WI38 (cell line): Measurements from ENCODE around the gene PTOV1.

ENCODE experiments used
- H3K4me3 ChIP-seq: 2 replicates; pipeline ENCODE4 v1.5.1; 2011; ENCODE audit warnings: low read depth, mild to moderate bottlenecking, control low read depth, low read length
- CTCF ChIP-seq: IDR thresholded peaks from 2 replicates; pipeline ENCODE4 v1.5.1; 2012; ENCODE audit warnings: low read depth, mild to moderate bottlenecking, control low read depth, low read length

The PTOV1 gene

GRCh38 chr19:49881186-49881585, 30.2 kb downstream of the PTOV1 start:
- TF ChIP-seq CTCF: no peak
- no peak overlapping the region for H3K4me3 ChIP-seq

DNA sequence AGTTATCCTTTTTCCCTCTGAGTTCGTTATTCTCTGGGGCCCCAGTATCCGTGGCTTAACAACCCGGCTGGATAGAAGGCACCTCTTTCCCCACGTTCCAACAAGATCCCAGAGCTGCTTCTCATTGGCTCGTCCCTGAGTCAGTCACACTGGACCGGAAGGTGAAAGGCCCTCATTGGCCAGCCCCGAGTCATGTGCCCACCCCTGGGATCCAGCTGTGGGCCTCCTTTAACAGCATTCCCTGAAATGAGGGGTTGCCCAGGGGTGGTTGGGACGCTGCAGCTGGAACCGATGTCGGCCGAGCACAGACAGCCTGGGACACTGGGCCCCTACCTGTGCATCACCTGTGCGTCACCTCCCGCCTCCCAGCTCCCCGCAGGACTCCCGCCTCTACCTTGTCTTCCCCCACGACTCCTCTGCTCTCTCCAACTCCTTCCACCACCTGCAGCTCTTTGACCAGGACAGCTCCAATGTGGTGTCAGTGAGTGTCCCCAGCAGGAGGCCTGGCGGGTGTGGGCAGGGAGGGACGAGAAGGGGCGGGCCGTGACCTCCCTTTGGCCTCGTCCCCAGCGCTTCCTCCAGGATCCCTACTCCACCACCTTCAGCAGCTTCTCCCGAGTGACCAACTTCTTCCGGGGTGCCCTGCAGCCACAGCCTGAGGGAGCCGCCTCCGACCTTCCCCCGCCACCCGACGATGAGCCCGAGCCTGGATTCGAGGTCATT, 30.9 kb downstream of the PTOV1 start:
- H3K4me3 ChIP-seq: no peak overlapping the region
- TF ChIP-seq CTCF: no peak

- no peak for TF ChIP-seq CTCF
- H3K4me3 ChIP-seq: no peak overlapping the region
Measured at GRCh38 chr19:49882643-49883042, 31.7 kb downstream of the PTOV1 start.

DNA sequence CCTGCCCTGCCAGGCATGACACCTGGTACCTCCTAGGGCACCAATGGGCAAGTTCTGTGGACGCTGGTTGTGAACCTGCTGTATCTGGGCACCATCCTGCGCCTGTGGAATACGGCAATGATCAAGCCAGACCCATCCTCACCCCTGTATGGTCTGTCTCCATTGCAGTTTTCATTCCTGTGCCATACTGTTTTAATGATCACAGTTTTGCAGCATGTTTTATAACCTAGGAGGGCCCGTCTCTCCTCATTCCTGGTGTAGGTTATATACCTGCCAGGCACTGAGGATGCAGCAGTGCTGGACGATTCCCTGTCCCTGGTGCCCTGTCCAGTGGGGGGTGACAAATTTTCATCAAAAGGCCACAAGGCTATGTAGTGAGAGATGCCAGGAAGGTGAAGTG, 32.1 kb downstream of the PTOV1 start:
- H3K4me3 ChIP-seq: no peak overlapping the region
- TF ChIP-seq CTCF: no peak

GRCh38 chr19:49884109-49884508, 33.1 kb downstream of the PTOV1 start:
- no peak for TF ChIP-seq CTCF

GRCh38 chr19:49884760-49885159, 33.8 kb downstream of the PTOV1 start:
- H3K4me3 ChIP-seq: no peak overlapping the region
- no peak for TF ChIP-seq CTCF

More at GRCh38 chr19:49884109-49884508, 33.1 kb downstream of the PTOV1 start:
- no peak overlapping the region for H3K4me3 ChIP-seq

DNA sequence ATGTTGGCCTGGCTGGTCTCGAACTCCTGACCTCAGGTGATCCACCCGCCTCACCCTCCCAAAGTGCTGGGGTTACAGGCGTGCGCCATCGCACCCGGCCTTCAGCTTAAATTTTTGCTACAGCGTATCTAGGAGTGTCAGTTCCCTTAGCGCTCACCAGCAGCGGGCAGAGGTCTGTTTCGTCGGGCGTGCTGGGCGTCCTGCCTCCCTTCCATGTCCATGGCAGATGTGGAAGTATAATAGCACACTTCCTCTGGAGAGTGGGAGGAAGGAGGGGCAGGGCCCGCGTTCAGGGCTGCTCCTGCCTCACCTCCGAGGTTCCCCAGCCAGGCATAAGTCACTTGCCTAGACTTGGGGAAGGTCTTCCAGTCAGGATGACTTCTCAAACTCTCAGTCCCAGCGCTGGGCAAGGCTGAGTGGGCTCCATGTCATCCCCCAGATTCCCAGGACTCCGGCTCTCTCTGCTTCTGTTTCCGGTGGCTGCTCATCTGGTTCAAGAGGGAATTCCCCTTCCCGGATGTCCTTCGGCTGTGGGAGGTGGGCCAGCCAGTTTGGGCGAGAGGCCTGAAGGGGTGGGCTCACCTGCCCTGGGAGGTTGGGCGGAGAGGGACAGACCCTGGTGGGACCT, 36.2 kb downstream of the PTOV1 start:
- no peak for TF ChIP-seq CTCF
- no peak overlapping the region for H3K4me3 ChIP-seq
